NK-92 treated with Interleukin-12 subunit alpha and Interleukin-12 subunit beta, amount 100 ng/mL, for 24 hours (cell line): ENCODE data around the gene SPRR5.
A peak's percentile ranks its signal among the peaks of the same experiment; 100 is the strongest.

ENCODE experiments used
- DNase-seq: peaks from one replicate; lab custom pipeline; 2025; lab: John Stamatoyannopoulos, UW

The SPRR5 gene

DNA sequence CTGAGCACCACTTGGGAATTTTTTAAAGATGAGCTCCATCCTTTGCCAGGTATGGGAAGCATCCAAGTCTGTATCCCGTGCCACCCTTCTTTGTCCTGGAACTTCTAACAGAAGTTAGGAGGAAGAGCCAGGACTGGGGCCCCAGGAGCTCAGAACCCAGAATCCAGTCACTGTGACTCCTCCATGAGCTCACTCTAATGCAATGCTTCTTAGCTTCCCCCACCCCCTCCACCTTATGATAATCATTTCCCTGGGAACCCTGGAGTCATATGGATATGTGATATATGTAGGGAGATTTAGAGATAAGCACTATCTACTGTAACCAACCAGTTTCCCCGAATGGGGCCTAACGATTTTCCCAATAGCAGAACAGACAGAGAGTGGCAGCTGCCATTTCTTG lies 758 bp upstream of the SPRR5 start:
- no peak for DNase-seq

GRCh38 chr1:152951711-152952110 lies 4.7 kb downstream of the SPRR5 start:
- no peak for DNase-seq

DNA sequence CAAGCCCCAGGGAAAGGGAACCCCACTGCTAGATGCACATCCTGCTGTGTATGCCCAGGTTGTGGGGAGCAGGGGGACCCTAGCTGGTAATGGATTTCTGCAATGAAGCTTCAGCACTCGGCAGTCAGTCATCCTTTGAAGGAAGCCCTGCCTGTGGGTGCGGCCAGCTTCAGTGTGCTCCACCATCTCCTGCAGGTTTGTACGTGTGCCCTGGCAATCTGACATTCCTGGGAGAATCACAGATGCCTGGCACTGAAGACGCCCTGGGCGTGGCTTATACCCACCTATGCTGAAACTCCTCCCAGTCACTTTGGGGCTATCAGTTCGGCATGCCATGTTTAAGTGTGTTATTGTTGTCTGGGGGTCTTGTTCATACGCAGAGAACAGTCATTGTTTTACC lies 6.8 kb downstream of the SPRR5 start:
- no peak for DNase-seq

DNA sequence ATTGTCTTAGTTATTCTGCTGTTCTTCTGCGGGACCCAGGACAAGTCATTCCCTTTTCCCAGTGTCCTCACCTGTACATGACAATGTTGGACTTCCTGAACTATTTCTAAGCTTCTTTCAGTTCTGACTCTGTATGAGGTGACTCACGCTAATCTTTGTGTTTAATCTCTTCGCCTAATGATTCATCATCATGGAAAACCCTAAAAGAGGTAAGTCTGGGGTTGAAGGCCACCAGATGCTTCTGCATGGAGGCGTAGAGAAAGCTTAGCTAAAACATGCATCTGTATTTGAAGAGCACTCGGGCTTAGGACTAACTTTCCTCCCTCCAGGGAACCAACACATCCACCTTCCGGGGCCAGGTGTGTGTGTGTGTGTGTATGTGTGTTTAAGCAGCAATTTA lies 7.4 kb downstream of the SPRR5 start:
- DNase-seq = no peak

DNA sequence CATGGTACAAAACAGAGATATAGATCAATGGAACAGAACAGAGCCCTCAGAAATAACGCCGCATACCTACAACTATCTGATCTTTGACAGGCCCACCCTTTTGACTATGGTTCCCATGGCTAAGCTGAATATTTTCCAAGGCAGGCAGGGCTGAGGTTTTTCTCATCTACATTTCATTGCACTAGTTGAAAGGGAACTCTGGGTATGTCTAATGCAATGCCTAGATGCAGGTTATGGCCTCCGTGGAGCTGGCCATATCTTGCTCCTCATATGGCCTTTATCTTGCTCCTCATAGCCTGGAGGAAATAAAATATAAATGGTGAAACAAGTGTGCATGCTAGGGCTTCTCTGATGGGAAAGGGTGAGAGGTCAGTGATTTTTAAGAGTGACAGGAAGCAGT lies 10.6 kb downstream of the SPRR5 start:
- DNase-seq = no peak

DNA sequence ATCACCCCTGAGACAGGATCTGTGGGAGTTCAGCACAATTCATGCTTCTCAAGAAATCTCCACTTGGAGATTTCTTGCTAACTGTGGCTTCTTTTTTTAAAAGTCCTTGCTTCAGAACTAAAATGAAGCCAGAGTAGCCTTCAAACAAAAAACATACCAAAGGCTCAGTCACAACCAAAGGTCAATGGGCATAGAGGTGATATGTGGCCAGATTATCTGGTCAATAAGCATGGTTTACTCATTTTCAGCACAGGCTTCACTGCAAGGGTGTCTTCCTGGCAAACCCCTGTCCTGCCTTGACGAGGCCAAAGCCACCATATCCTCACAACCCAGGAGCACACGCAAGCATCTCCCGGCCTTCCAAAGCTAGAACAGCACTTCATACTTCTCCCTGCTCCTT lies 12.3 kb downstream of the SPRR5 start:
- DNase-seq = no peak

GRCh38 chr1:152959801-152960451 lies 12.9 kb downstream of the SPRR5 start:
- DNase-seq = no peak

DNA sequence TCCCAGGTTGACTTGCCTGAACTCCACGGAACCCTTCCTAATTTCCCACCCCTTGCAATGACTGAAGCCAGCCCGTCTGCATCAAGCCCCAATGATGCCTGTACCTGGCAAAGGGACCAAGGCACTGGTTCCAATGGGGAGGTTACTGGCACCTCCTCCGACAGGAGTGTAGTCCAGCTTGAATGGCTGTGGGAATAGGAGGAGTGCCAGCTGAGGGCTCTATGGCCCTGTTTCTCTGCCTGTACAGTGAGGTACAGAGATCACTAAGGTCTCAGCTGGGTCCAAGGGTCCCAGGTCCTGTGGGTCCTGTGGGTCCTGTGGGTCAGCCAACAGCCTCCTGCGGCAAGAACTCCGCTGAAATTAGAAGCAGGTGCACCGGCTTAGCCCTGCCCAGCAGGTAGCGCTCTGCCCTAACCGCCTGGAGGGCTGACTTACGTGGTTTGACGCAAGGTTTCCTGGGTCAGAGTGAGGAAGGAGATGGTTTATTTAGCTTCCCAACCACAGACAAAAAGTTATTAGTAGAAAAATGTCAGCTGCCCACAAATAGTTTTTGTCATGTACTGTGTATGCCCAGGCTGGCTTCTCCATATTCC lies 13.5 kb downstream of the SPRR5 start:
- DNase-seq = peak; percentile 34

- DNase-seq = no peak
Measured at GRCh38 chr1:152961226-152961891, 14.4 kb downstream of the SPRR5 start.

- no peak for DNase-seq
Measured at GRCh38 chr1:152962876-152963415, 15.9 kb downstream of the SPRR5 start.

GRCh38 chr1:152964536-152964935 lies 17.5 kb downstream of the SPRR5 start:
- DNase-seq = no peak

- no peak for DNase-seq
Measured at GRCh38 chr1:152965853-152966252, 18.8 kb downstream of the SPRR5 start.

DNA sequence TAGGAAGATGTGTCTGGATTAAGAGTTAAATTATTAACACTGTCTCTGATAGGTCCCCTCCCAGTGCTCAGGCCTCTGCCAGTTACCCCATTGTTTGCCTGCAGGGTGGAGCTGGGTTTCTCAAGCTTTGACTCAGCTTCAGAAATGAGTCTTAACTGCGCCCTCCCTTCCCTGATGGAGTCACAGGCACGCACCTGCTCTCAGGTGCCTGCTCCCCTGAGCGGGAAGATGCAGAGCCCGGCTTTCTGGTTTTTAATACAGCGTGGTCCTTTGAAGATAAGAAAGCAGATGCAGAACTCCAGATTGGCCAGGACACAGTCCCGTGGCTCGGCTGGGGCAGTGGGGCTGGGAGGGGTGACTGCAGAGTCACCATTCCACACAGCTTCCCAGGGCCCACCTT lies 20.2 kb downstream of the SPRR5 start:
- no peak for DNase-seq

DNA sequence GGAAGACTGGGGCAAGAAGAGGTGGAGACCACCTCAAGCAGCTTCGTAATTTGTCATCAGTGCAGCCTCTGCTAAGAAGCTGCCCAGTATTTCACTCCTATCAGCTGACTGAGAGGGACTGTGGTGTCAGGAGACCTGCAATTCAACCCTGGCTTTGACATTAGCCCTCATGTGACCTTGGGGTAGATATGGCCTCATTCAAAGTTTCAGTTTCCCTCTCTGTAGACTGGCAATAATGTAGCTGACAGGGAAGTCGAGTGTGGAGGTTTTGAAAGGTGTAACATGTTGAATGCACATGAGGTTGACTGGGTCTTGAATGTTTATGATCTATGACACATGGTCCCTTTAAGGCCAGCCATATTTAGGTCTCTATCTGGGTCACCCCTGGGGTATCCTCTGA lies 21.2 kb downstream of the SPRR5 start:
- no peak for DNase-seq

DNA sequence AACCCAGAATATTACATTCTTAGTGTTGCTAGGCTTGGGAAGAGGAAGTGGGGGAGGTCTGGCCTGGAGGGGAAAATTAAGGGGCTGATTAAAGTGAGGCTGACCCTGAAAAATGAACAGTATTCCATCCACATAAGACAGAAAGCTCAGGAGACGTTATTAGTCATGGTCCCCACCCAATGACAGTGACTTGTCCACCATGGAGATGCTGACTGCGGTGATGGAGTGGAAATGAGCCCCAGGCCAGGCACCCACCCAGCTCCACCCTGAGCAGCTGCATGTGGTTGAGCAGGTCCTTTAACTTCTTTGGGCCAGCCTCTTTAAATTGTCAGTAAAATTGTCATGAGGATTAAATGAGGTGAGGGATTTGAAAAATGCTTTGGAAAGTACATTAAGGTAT lies 22.0 kb downstream of the SPRR5 start:
- DNase-seq = no peak

GRCh38 chr1:152970495-152970894 lies 23.5 kb downstream of the SPRR5 start, which contains the start of gene SPRR4:
TSS of gene SPRR4 (plus strand) at chr1:152970648. CDS start at chr1:152971891, 1,243 bp downstream.
- no peak for DNase-seq

GRCh38 chr1:152972196-152972886 lies 25.3 kb downstream of the SPRR5 start:
- DNase-seq = no peak

GRCh38 chr1:152976688-152977087 lies 29.7 kb downstream of the SPRR5 start:
- no peak for DNase-seq

DNA sequence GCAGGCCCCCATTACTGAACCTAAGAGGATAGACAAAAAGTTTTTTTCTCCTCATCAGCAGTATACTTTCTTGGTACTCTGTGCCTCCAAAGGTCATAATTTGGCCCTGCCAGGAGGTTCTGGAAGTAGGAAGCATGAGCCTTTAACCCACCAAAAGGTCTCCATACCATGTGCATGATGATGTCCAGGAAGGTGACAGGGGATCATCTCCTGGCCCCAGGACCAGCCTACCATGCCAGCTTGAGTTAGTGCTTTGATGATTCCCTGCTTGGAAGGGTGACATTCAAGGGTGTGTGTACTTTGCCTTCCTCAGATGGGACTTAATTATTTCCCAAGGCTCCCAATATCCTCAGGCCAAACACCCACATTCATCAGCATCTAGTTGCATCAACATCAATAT lies 30.6 kb downstream of the SPRR5 start:
- no peak for DNase-seq

DNA sequence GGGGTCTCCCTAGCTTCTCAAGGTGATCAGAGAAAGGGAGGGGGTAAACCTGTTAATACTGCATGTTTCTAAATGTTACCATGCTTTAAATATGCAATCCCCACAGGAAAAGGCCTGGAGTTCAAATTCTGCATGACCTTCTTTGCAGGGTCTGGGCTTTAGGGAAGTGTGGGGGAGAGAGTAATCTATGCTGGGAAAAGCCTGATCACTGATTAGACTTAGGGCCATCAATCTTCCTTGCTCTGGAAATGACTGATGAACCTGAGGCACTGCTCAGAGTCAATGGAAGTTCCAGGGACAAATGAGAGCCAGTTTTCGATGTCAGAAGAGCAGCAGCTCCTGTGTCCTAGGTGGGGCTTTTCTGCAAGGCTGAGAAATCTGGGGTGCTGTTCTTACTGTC lies 33.7 kb downstream of the SPRR5 start:
- DNase-seq = no peak

GRCh38 chr1:152981146-152981871 lies 34.3 kb downstream of the SPRR5 start:
- DNase-seq = no peak

- no peak for DNase-seq
Measured at GRCh38 chr1:152982076-152982475, 35.1 kb downstream of the SPRR5 start.
